HepG2 (cell line): Measurements from ENCODE around the gene PDGFB. TPM values are rescaled to one million over a fixed set of nuclear protein-coding genes. Genes with fewer than 3 reads are reported as not detected.

Source experiments
- FOXO1 ChIP-seq: sonication (generic); formaldehyde crosslinking; IDR thresholded peaks from 2 replicates; pipeline ENCODE4 v1.4.0; 2020; ENCODE audit warnings: missing genetic modification reagents
- NFE2 ChIP-seq: sonication (generic); formaldehyde crosslinking; IDR thresholded peaks from 2 replicates; pipeline ENCODE4 v1.4.0; 2020; ENCODE audit warnings: missing genetic modification reagents
- NFKBIZ ChIP-seq: IDR thresholded peaks from 2 replicates; pipeline ENCODE4 v1.6.1; 2018; ENCODE audit warnings: missing genetic modification reagents, missing compliant biosample characterization
- PRMT3 ChIP-seq: sonication (generic); formaldehyde crosslinking; IDR thresholded peaks from 2 replicates; pipeline ENCODE4 v1.8.1; 2022; ENCODE audit warnings: low read depth, mild to moderate bottlenecking, moderate library complexity, missing genetic modification reagents, borderline replicate concordance
- RARG ChIP-seq: sonication (generic); formaldehyde crosslinking; IDR thresholded peaks from 2 replicates; pipeline ENCODE4 v1.4.0; 2020; ENCODE audit warnings: low read depth, mild to moderate bottlenecking, missing genetic modification reagents
- YY1 ChIP-seq: IDR thresholded peaks from 2 replicates; pipeline ENCODE4 v1.6.1; 2011; ENCODE audit warnings: low read length, low read depth, moderate library complexity, mild to moderate bottlenecking; ENCODE audit not compliant: insufficient read depth, insufficient replicate concordance
- ZNF207 ChIP-seq: fragments of 450-650 bp; IDR thresholded peaks from 2 replicates; pipeline ENCODE4 v1.6.1; 2016; ENCODE audit warnings: antibody characterized with exemption, borderline replicate concordance
- ZNF30 ChIP-seq: sonication (generic); formaldehyde crosslinking; IDR thresholded peaks from 2 replicates; pipeline ENCODE4 v1.5.0; 2020; ENCODE audit warnings: mild to moderate bottlenecking, missing genetic modification reagents
- ZNF44 ChIP-seq: sonication (generic); formaldehyde crosslinking; IDR thresholded peaks from 2 replicates; pipeline ENCODE4 v1.5.1; 2020; ENCODE audit warnings: mild to moderate bottlenecking, missing genetic modification reagents
- ZNF883 ChIP-seq: sonication (generic); formaldehyde crosslinking; IDR thresholded peaks from 2 replicates; pipeline ENCODE4 v1.5.1; 2020; ENCODE audit warnings: mild to moderate bottlenecking, missing genetic modification reagents; ENCODE audit errors: not compliant biosample characterization
- polyA plus RNA-seq, 8 experiments: library from polyadenylated mRNA; depleted of rRNA in 3 of 8; stranded (reverse) in 7 of 8; unstranded in 1 of 8; fragments of >200 nt; fragmentation: Illumina TruSeq in 4 of 8; extraction: Trizol in 4 of 8; gene quantifications; 2 replicates each; pipeline versions ENCODE4 v1.2.1 to v1.2.3, GENCODE V29; 2011 to 2016; ENCODE audit warnings: low read depth in 4 of 8, missing spikeins in 1 of 8, mixed read lengths in 1 of 8; ENCODE audit not compliant: insufficient read depth in 1 of 8
- total RNA-seq, 5 experiments: library from RNA; depleted of rRNA; stranded (reverse); fragments of >200 nt; fragmentation: Illumina TruSeq; extraction: Trizol; gene quantifications; 2 replicates each; pipeline ENCODE4 v1.2.3, GENCODE V29; 2016; ENCODE audit warnings: low read depth in 1 of 5
- TF ChIP-seq, protein P1 (sequence below): sonication (generic); formaldehyde crosslinking; IDR thresholded peaks from 2 replicates; pipeline ENCODE4 v1.4.0; 2020; ENCODE audit warnings: missing genetic modification reagents
- TF ChIP-seq, protein P2 (sequence below): sonication (generic); formaldehyde crosslinking; IDR thresholded peaks from 2 replicates; pipeline ENCODE4 v1.5.1; 2020; ENCODE audit warnings: mild to moderate bottlenecking, moderate library complexity, missing genetic modification reagents
- TF ChIP-seq, protein P3 (sequence below): fragments of 450-650 bp; IDR thresholded peaks from 2 replicates; pipeline ENCODE4 v1.6.1; 2017; ENCODE audit warnings: mild to moderate bottlenecking
- TF ChIP-seq, protein P4 (sequence below): sonication (generic); formaldehyde crosslinking; IDR thresholded peaks from 2 replicates; pipeline ENCODE4 v1.5.0; 2020; ENCODE audit warnings: mild to moderate bottlenecking, missing genetic modification reagents
- TF ChIP-seq, protein P5 (sequence below): sonication (generic); formaldehyde crosslinking; IDR thresholded peaks from 2 replicates; pipeline ENCODE4 v1.4.0; 2020; ENCODE audit warnings: missing genetic modification reagents, mild to moderate bottlenecking, borderline replicate concordance

PDGFB gene
- total and polyA plus RNA-seq, 2 of the 13 experiments (the other 11 are each of a cell fraction or from before 2014, with no cell fraction given), result 1.4 to 10.1 TPM

DNA sequence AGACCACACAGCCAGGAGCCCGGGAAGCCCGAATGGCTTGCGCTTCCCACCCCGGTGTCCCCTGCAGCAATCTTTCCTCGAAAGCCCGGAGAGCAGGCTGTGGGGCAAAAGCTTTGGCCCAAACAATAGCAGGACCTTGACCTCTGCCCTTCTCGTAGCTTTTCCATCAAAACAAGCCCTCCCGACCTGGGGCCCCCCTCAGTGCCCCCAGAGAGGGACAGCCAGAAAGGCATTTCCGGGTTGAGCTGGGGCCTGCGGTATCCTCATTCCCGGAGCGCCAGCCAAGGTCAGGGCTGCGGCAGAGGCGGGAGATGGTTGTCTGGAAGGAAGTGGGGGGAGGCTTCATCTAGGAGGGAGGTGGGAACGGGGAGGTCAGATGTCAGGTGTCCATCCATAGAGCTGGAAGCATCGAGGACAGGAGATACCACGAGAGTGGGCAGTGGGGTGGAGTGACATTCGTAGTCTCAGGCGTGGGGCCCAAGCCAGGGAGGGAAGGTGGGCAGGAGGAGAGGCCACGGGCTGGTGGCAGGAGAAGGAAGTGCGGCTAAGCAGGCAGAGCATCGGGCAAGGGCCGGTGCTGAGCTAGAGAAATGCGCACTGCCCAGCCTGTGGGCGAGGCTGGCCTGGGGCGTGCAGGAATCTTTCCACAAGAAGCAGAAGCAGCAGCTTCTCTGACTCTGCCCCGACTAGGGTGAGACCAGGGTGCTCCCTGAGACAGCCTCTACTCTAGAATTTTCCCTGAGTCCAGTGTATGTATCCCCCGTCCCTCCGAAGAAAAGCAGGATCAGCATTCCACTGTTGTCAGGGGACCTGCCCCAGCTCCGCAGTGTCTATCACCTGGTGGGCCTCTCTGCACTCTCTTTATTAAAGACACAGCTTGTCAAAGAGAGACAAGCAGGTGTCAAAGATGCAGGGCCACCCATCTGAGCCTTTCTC, 14.3 kb downstream of the PDGFB start (continued):
- TF ChIP-seq, protein P1, sequence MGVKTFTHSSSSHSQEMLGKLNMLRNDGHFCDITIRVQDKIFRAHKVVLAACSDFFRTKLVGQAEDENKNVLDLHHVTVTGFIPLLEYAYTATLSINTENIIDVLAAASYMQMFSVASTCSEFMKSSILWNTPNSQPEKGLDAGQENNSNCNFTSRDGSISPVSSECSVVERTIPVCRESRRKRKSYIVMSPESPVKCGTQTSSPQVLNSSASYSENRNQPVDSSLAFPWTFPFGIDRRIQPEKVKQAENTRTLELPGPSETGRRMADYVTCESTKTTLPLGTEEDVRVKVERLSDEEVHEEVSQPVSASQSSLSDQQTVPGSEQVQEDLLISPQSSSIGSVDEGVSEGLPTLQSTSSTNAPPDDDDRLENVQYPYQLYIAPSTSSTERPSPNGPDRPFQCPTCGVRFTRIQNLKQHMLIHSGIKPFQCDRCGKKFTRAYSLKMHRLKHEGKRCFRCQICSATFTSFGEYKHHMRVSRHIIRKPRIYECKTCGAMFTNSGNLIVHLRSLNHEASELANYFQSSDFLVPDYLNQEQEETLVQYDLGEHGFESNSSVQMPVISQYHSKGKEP (CRISPR knock-in tag), result no peak
- no peak for TF ChIP-seq YY1
- TF ChIP-seq, protein P2, sequence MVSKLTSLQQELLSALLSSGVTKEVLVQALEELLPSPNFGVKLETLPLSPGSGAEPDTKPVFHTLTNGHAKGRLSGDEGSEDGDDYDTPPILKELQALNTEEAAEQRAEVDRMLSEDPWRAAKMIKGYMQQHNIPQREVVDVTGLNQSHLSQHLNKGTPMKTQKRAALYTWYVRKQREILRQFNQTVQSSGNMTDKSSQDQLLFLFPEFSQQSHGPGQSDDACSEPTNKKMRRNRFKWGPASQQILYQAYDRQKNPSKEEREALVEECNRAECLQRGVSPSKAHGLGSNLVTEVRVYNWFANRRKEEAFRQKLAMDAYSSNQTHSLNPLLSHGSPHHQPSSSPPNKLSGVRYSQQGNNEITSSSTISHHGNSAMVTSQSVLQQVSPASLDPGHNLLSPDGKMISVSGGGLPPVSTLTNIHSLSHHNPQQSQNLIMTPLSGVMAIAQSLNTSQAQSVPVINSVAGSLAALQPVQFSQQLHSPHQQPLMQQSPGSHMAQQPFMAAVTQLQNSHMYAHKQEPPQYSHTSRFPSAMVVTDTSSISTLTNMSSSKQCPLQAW (CRISPR knock-in tag), result peak; percentile 97
- TF ChIP-seq ZNF30 (CRISPR knock-in tag), result no peak
- TF ChIP-seq, protein P3, sequence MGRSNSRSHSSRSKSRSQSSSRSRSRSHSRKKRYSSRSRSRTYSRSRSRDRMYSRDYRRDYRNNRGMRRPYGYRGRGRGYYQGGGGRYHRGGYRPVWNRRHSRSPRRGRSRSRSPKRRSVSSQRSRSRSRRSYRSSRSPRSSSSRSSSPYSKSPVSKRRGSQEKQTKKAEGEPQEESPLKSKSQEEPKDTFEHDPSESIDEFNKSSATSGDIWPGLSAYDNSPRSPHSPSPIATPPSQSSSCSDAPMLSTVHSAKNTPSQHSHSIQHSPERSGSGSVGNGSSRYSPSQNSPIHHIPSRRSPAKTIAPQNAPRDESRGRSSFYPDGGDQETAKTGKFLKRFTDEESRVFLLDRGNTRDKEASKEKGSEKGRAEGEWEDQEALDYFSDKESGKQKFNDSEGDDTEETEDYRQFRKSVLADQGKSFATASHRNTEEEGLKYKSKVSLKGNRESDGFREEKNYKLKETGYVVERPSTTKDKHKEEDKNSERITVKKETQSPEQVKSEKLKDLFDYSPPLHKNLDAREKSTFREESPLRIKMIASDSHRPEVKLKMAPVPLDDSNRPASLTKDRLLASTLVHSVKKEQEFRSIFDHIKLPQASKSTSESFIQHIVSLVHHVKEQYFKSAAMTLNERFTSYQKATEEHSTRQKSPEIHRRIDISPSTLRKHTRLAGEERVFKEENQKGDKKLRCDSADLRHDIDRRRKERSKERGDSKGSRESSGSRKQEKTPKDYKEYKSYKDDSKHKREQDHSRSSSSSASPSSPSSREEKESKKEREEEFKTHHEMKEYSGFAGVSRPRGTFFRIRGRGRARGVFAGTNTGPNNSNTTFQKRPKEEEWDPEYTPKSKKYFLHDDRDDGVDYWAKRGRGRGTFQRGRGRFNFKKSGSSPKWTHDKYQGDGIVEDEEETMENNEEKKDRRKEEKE, result no peak
- TF ChIP-seq, protein P4, sequence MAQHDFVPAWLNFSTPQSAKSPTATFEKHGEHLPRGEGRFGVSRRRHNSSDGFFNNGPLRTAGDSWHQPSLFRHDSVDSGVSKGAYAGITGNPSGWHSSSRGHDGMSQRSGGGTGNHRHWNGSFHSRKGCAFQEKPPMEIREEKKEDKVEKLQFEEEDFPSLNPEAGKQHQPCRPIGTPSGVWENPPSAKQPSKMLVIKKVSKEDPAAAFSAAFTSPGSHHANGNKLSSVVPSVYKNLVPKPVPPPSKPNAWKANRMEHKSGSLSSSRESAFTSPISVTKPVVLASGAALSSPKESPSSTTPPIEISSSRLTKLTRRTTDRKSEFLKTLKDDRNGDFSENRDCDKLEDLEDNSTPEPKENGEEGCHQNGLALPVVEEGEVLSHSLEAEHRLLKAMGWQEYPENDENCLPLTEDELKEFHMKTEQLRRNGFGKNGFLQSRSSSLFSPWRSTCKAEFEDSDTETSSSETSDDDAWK (CRISPR knock-in tag), result no peak
- no peak for TF ChIP-seq RARG
- TF ChIP-seq, protein P5, sequence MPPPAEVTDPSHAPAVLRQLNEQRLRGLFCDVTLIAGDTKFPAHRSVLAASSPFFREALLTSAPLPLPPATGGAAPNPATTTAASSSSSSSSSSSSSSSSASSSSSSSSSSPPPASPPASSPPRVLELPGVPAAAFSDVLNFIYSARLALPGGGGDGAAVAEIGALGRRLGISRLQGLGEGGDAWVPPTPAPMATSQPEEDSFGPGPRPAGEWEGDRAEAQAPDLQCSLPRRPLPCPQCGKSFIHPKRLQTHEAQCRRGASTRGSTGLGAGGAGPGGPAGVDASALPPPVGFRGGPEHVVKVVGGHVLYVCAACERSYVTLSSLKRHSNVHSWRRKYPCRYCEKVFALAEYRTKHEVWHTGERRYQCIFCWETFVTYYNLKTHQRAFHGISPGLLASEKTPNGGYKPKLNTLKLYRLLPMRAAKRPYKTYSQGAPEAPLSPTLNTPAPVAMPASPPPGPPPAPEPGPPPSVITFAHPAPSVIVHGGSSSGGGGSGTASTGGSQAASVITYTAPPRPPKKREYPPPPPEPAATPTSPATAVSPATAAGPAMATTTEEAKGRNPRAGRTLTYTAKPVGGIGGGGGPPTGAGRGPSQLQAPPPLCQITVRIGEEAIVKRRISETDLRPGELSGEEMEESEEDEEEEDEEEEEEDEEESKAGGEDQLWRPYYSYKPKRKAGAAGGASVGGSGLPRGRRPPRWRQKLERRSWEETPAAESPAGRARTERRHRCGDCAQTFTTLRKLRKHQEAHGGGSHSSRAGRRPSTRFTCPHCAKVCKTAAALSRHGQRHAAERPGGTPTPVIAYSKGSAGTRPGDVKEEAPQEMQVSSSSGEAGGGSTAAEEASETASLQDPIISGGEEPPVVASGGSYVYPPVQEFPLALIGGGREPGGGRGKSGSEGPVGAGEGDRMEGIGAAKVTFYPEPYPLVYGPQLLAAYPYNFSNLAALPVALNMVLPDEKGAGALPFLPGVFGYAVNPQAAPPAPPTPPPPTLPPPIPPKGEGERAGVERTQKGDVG (CRISPR knock-in tag), result peak; percentile 84
- no peak for TF ChIP-seq NFE2 (CRISPR knock-in tag)
- TF ChIP-seq PRMT3 (CRISPR knock-in tag), result no peak
- peak; percentile 99 for TF ChIP-seq FOXO1
- TF ChIP-seq NFKBIZ (CRISPR knock-in tag), result peak; percentile 80; the same call in 1 of the 2 replicates
- TF ChIP-seq ZNF44, result no peak
- TF ChIP-seq ZNF883 (CRISPR knock-in tag), result no peak
- no peak for TF ChIP-seq ZNF207
